ENCODE measurements around the gene OR52K1.

- TF ChIP-seq CTCF (IDR thresholded peaks at IDR 0.05) (no peak), POLR2A (IDR thresholded peaks at IDR 0.05) (no peak)
These were observed 13.0 kb downstream of the OR52K1 start for GRCh38 chr11:4495487-4495886.
